ENCODE data around the gene SOS2.
"Not testable (repeated sequence)": the region's sequence is repeated elsewhere in the genome, so short reads cannot be mapped to it uniquely, and the experiment has no call there.

Gene SOS2

DNA sequence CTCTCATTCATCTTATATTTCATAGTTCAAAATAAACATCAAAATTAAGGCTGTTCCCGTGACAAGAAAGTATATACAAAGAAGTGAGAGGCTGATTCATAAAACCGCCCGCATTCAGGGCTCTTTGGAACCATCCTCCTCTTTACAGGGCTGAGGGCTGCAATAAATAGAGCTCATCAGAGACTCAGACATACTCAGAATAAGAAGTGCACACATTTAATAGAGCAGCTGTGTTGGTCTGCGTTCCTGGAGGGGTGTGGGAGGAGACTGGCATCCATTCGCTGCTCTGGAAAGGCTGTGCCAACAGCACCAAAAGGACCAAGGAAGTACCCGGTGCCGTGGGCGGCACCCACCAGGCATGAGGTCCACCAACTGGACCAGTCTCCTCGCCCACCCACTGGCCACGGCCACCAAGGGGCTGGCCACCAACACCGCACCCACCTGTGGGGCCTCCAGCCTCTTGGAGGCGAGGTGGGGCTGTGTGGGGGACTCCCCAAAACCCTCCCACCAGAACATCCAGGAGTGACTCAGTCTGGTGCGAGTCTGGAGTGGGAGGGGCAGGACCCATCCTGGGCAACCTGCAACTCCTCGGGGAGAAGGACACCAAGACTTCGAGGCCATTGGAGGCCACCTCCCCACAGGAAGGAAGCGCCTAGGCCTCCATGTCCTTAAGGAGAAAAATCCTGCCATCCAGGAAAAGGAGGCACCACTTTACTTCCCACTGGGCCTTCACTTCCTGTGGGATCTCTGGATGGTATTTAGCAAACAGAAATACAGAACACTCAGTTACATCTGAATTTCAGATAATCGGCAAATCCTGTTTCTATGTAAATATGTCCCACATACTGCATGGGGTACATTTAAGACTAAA lies 147.7 kb downstream of the SOS2 start:
- DNase-seq, result peak; percentile 73

DNA sequence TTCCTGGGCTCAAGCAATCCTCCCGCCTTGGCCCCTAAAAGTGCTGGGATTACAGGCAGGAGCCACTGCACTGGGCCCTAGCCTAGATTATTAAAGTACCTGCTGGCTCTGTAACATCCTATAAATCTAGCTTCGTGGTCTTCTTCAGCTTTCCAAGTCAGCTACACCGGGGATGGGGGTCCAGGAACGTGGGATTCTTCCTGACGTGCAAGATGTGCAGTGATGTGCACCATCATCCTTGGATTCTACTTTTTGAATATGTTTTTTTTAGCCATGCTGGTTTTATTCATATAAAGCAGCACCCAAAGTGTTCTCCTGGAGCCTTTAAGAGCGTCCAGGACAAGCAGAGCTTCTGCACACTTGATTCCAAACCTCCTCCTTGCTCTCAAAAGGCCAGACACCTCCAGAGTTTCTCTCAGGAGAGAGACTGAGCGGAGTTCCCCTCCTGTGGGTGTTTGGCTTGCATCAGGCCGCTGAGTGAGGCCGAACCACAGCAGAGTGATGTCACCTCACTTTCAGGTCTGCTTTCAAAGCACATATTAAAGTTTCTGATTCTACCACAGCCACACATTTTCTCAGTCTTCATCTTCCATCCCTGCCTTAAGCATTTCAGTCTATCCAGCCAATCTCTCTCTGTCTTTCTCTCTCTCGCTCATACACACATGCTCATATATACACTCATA lies 148.5 kb downstream of the SOS2 start:
- peak; percentile 89 for DNase-seq

DNA sequence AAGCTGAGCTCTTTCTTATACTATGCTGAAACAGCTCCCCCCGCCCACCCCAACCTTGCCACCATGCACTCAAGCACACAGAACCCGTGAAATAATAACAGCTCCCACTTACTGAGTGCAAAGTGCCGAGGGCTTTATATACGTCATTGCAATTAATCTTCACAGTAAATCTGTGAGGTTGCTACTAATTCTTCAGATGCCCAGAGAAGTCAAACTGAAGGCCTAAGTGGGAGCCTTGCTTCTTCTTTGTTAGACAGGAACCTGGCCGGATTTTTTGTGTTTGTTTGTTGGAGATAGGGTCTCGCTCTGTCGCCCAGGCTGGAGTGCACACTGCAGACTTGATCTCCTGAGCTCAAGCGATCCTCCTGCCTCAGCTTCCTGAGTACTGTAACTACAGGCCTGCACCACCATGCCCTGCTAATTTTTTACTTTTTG lies 149.1 kb downstream of the SOS2 start:
- DNase-seq, result peak; percentile 61

DNA sequence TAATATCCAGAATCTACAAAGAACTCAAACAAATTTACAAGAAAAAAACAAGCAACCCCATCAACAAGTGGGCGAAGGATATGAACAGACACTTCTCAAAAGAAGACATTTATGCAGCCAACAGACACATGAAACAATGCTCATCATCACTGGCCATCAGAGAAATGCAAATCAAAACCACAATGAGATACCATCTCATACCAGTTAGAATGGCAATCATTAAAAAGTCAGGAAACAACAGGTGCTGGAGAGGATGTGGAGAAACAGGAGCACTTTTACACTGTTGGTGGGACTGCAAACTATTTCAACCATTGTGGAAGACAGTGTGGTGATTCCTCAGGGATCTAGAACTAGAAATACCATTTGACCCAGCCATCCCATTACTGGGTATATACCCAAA lies 152.3 kb downstream of the SOS2 start:
- DNase-seq, result not testable (repeated sequence)

DNA sequence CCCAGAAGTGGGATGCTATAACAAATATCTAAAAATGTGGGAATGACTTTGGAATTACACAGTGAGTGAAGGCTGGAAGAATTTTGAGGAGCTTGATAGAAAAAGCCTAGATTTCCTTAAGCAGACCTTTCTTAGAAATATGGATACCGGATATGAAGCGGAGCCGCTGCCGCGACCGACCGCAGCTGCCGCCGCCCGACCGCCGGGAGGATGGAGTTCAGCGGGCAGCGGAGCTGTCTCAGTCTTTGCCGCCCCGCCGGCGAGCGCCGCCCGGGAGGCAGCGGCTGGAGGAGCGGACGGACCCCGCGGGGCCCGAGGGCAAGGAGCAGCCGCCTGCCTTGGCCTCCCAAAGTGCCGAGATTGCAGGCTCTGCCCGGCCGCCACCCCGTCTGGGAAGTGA lies 157.7 kb downstream of the SOS2 start:
- not testable (repeated sequence) for DNase-seq

DNA sequence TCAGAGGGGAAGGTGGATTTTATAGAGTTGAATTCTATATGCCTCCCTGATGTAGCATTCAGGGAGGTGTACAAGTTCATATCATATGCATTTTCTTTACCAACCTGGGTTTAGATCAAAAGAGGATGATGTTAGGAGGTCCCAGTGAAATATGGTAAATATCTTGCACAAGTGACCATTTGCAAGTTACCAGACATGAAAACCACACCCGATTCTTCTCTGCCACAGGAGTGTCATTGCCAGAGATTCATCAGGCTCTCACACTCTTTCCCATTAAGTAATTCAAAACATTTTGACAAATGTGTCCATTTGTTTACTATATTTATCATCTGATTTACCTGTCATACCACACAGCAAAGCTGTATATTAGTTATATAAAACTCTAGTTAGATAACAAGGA lies 159.0 kb downstream of the SOS2 start:
- no peak for DNase-seq

DNA sequence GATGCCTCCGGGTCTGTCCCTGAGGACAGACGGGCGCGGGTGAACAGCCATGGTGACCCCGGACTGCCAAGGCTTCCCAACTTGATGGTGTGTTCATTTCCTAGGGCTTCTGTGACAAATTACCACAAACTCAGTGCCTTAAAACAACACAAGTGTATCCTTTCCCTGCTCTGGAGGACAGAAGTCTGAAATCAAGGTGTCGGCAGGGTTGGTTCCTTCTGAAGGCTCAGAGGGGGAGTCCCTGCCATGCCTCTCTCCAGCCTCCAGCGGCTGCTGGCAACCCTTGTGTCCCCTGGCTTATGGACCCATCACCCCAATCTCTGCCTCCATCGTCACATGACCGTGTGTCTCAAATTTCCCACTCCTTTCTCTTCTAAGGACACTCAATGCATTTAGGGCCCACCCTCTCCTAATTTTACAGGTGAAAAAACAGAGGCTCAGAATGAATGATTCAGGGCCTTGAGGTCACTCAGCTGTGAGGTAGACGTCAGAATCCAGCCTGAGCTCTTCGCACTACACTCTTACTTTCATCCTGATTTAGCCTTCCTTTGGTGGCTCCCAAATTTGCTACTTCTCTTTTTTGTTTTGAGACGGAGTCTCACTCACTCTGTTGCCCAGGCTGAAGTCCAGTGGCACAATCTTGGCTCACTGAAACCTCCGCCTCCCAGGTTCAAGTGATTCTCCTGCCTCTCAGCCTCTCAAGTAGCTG lies 160.4 kb downstream of the SOS2 start:
- DNase-seq, result no peak

DNA sequence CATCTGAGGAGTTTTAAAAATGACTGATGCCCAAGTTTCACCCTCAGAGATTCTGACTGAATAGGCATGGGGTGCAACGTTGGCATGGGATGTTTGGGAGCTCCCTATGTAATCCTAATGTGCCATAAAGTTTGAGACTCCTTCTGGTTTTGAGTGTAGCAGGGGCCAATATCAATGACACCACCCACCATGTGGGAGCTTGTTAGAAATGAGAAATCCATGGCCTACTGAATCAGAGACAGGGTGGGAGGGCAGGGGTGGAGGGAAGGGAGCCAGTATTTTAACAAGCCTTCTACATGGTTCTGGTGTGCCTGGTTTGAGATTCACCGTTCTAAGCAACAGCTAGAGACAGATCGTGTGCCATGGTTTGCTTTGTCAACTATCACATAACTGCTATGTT lies 161.1 kb downstream of the SOS2 start:
- no peak for DNase-seq

DNA sequence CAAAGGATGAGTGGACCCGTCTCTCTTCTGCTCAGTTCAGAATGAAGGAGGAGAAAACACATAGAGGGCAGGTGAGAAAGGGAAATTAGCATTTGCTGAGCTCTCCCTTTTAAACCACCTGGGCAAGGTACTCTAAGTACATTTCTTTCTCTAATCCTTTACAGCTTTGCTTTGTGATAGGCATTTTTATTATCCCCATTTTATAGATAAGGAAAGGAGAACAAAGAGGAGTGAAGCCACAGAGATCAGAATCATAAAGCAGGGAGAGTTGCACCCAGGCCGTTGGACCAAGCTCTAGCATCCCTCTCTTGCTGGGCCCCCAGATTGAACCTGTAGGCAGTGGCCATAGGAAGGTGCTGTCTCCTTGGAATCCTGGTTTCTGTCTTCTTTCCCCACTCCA lies 162.1 kb downstream of the SOS2 start:
- DNase-seq, result no peak

DNA sequence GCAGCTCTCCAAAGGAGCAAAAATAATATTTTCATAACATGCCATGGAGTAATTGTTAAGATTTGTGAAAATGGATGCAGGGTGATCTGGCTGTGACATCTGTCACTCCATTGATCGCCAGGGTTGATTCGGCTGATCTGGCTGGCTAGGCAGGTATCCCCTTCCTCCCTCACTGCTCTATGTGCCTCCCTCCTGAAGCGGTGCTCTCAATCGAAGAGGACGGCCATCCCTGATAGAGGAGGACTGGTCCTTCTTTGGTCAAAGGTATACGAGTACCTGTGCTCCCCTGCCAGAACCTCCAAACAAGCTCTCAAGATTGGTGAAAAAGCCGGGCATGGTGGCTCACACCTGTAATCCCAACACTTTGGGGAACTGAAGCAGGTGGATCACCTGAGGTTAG lies 162.9 kb downstream of the SOS2 start:
- DNase-seq, result no peak

DNA sequence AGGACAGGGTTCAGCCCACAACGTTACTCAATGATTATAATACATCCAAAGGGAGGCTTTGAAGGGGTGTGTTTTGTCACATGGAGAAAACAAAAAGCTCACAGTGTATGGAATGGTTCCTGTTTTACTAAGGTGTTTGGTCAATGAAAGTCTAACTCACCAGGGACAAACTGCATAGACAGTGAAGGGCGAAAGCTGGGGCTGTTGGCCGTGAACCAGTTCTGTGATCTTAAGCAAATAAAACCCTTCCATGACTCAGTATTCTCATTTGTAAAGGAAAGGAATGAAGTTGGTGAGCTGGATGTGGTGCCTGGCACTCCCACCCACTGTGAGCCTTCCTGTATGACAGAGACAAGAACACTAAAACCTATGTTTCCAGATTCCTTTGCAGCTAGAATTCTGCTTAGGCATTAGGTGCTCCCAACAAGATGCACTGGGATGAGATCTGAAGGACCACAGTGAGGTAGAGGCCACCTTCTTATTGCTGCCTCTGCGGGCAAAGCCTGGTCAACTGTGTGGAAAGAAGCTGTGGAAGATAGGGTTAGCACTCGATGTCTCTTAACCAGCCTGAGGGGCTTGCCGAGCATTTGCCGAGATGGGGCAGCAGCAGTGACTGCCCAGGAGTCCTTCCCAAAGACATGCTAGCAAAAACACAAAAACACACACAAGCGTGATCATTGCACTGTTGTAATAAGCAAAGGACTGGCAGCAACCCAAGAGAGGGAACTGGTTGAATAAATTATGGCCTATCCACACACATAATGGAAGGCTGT lies 163.5 kb downstream of the SOS2 start:
- DNase-seq, result no peak

Data from stimulated activated CD4-positive, alpha-beta T cell treated with anti-CD3 and anti-CD28 coated beads, Interleukin-15, amount 100 ng/mL, for 24 hours (primary cell).